HEK293 (cell line): ENCODE measurements around the gene MYZAP.

Source experiments
- CTCF ChIA-PET: fragments of 350-600 bp; formaldehyde crosslinking; extraction: SDS; loops from one replicate; lab custom pipeline; 2021; ENCODE audit warnings: antibody characterized with exemption; lab: Yijun Ruan, JAX
- POLR2A ChIA-PET: fragments of 300-600 bp; formaldehyde crosslinking; extraction: SDS; loops from one replicate; lab custom pipeline; 2020; ENCODE audit warnings: antibody characterized with exemption, inconsistent platforms; lab: Yijun Ruan, JAX
- H3K27ac ChIP-seq: fragments of 200-500 bp; sonication (Bioruptor generic); 2 replicates; pipeline ENCODE4 v1.5.1; 2014; ENCODE audit warnings: low read depth, low read length, control low read depth, inconsistent platforms; ENCODE audit errors: extremely low read depth
- H3K36me3 ChIP-seq, 2 experiments: fragments of 200-500 bp in 1 of 2; sonication (Bioruptor generic) in 1 of 2; 1 replicate in 1 of 2; 2 replicates in 1 of 2; pipeline ENCODE4 v1.5.1; 2014 to 2017; ENCODE audit warnings: inconsistent platforms in 2 of 2, low read length in 2 of 2; ENCODE audit not compliant: control insufficient read depth in 2 of 2, insufficient read depth in 1 of 2
- H3K4me1 ChIP-seq: fragments of 200-500 bp; sonication (Bioruptor generic); 2 replicates; pipeline ENCODE4 v1.5.1; 2014; ENCODE audit warnings: mild to moderate bottlenecking, low read length, inconsistent platforms; ENCODE audit not compliant: control insufficient read depth, insufficient read depth
- H3K4me3 ChIP-seq: 2 replicates; pipeline ENCODE4 v1.5.1; 2011; ENCODE audit warnings: low read depth, mild to moderate bottlenecking, control low read depth, low read length, moderate library complexity
- H3K9me3 ChIP-seq: fragments of 200-500 bp; sonication (Bioruptor generic); 2 replicates; pipeline ENCODE4 v1.5.1; 2014; ENCODE audit warnings: low read depth, low read length, inconsistent platforms; ENCODE audit not compliant: control insufficient read depth, insufficient read depth
- CTCF ChIP-seq: fragments of 450-650 bp; formaldehyde crosslinking; IDR thresholded peaks from 2 replicates; pipeline ENCODE4 v1.5.1; 2016; ENCODE audit warnings: missing biosample characterization, missing genetic modification characterization
- HOXD13 ChIP-seq: sonication (generic); formaldehyde crosslinking; IDR thresholded peaks from 2 replicates; pipeline ENCODE4 v1.8.0; 2022; ENCODE audit warnings: missing genetic modification reagents, borderline replicate concordance
- KLF7 ChIP-seq: fragments of 450-650 bp; formaldehyde crosslinking; IDR thresholded peaks from 2 replicates; pipeline ENCODE4 v1.5.1; 2016; ENCODE audit warnings: missing biosample characterization, missing genetic modification characterization, borderline replicate concordance
- PATZ1 ChIP-seq: fragments of 450-650 bp; formaldehyde crosslinking; IDR thresholded peaks from 2 replicates; pipeline ENCODE4 v1.5.1; 2016; ENCODE audit warnings: missing biosample characterization, missing genetic modification characterization
- REPIN1 ChIP-seq: fragments of 450-650 bp; formaldehyde crosslinking; IDR thresholded peaks from 2 replicates; pipeline ENCODE4 v1.5.1; 2017; ENCODE audit warnings: missing biosample characterization, missing genetic modification characterization, low read depth
- SP2 ChIP-seq: fragments of 450-650 bp; formaldehyde crosslinking; IDR thresholded peaks from 2 replicates; pipeline ENCODE4 v1.5.1; 2016; ENCODE audit warnings: missing biosample characterization, missing genetic modification characterization
- TRIM28 ChIP-seq: IDR thresholded peaks from 2 replicates; pipeline ENCODE4 v1.6.1; 2011; ENCODE audit warnings: low read length, control low read depth, borderline replicate concordance
- ZBTB11 ChIP-seq: fragments of 450-650 bp; formaldehyde crosslinking; conservative IDR thresholded peaks from 2 replicates; pipeline ENCODE4 v1.5.1; 2016; ENCODE audit warnings: low read depth, missing biosample characterization, missing genetic modification characterization
- ZBTB21 ChIP-seq: fragments of 450-650 bp; formaldehyde crosslinking; IDR thresholded peaks from 2 replicates; pipeline ENCODE4 v1.5.1; 2017; ENCODE audit warnings: missing biosample characterization, missing genetic modification characterization
- ZNF112 ChIP-seq: fragments of 450-650 bp; formaldehyde crosslinking; IDR thresholded peaks from 2 replicates; pipeline ENCODE4 v1.5.0; 2017; ENCODE audit warnings: missing biosample characterization, missing genetic modification characterization
- ZNF114 ChIP-seq: fragments of 450-650 bp; formaldehyde crosslinking; IDR thresholded peaks from 2 replicates; pipeline ENCODE4 v1.5.0; 2017; ENCODE audit warnings: missing biosample characterization, missing genetic modification characterization
- ZNF2 ChIP-seq: fragments of 450-650 bp; formaldehyde crosslinking; IDR thresholded peaks from 2 replicates; pipeline ENCODE4 v1.5.1; 2016; ENCODE audit warnings: missing biosample characterization, missing genetic modification characterization
- ZNF211 ChIP-seq: fragments of 450-650 bp; formaldehyde crosslinking; IDR thresholded peaks from 2 replicates; pipeline ENCODE4 v1.5.1; 2016; ENCODE audit warnings: low read depth, missing biosample characterization, missing genetic modification characterization
- ZNF354C ChIP-seq: fragments of 450-650 bp; formaldehyde crosslinking; IDR thresholded peaks from 2 replicates; pipeline ENCODE4 v1.5.1; 2016; ENCODE audit warnings: missing biosample characterization, missing genetic modification characterization, low read depth, borderline replicate concordance
- ZNF37A ChIP-seq: fragments of 450-650 bp; IDR thresholded peaks from 2 replicates; pipeline ENCODE4 v1.5.1; 2018; ENCODE audit warnings: missing biosample characterization, missing genetic modification characterization
- ZNF391 ChIP-seq: fragments of 450-650 bp; formaldehyde crosslinking; IDR thresholded peaks from 2 replicates; pipeline ENCODE4 v1.5.1; 2016; ENCODE audit warnings: low read depth, missing biosample characterization, missing genetic modification characterization, borderline replicate concordance
- ZNF404 ChIP-seq: fragments of 450-650 bp; formaldehyde crosslinking; IDR thresholded peaks from 2 replicates; pipeline ENCODE4 v1.5.1; 2017; ENCODE audit warnings: missing biosample characterization, missing genetic modification characterization
- ZNF558 ChIP-seq: fragments of 450-650 bp; formaldehyde crosslinking; IDR thresholded peaks from 2 replicates; pipeline ENCODE4 v1.5.1; 2016; ENCODE audit warnings: missing biosample characterization, missing genetic modification characterization
- ZNF639 ChIP-seq: fragments of 450-650 bp; formaldehyde crosslinking; IDR thresholded peaks from 2 replicates; pipeline ENCODE4 v1.5.1; 2016; ENCODE audit warnings: missing biosample characterization, missing genetic modification characterization
- ZNF654 ChIP-seq: fragments of 450-650 bp; formaldehyde crosslinking; IDR thresholded peaks from 2 replicates; pipeline ENCODE4 v1.5.1; 2016; ENCODE audit warnings: low read depth, missing biosample characterization, missing genetic modification characterization
- ZNF747 ChIP-seq: fragments of 450-650 bp; formaldehyde crosslinking; IDR thresholded peaks from 2 replicates; pipeline ENCODE4 v1.5.1; 2016; ENCODE audit warnings: missing biosample characterization, missing genetic modification characterization
- ZNF76 ChIP-seq: fragments of 450-650 bp; formaldehyde crosslinking; IDR thresholded peaks from 2 replicates; pipeline ENCODE4; 2016; ENCODE audit warnings: low read depth, missing biosample characterization, missing genetic modification characterization, borderline replicate concordance
- ZNF792 ChIP-seq: fragments of 450-650 bp; formaldehyde crosslinking; IDR thresholded peaks from 2 replicates; pipeline ENCODE4 v1.5.1; 2016; ENCODE audit warnings: missing biosample characterization, missing genetic modification characterization

The MYZAP gene

GRCh38 chr15:57732526-57733331 lies 141.0 kb downstream of the MYZAP start:
- ChIA-PET POLR2A (no interaction called here), CTCF (interaction anchor here (0.6 to 3.8 kb wide), 25 partner anchors 8 to 510 kb away, joined by 3 to 22 read pairs (median 4); no protein-coding TSS in a partner anchor)
- H3K4me3 ChIP-seq, result no peak overlapping the region
- H3K4me1 ChIP-seq, result no peaks in the 10 kb centered on the region
- H3K27ac ChIP-seq, result no peak overlapping the region
- TF ChIP-seq ZNF114 (tag by site-specific recombination), result no peak
- TF ChIP-seq TRIM28, result no peak
- TF ChIP-seq ZNF558 (tag by site-specific recombination), result no peak
- TF ChIP-seq ZNF2 (tag by site-specific recombination), result 0 out of 2 replicates have a peak, but pooled peaks have one; percentile 43
- TF ChIP-seq CTCF, result peak; percentile 19; the same call in 1 of the 2 replicates
- peak; percentile 31 for TF ChIP-seq ZNF654 (tag by site-specific recombination)
- no peak for TF ChIP-seq ZNF639
- H3K9me3 ChIP-seq, result no peaks in the 10 kb centered on the region
- H3K36me3 ChIP-seq, result no peaks in the 10 kb centered on the region

- Histone ChIP-seq H3K36me3 (no peaks in the 10 kb centered on the region), H3K4me1 (no peaks in the 10 kb centered on the region), H3K27ac (no peak overlapping the region), H3K9me3 (no peaks in the 10 kb centered on the region), H3K4me3 (no peak overlapping the region)
- ChIA-PET POLR2A (no interaction called here), CTCF (interaction anchor here (1.3 to 3.8 kb wide), 2 partner anchors 132 to 336 kb away, joined by 3 to 22 read pairs; no protein-coding TSS in a partner anchor)
- TF ChIP-seq ZNF404 (tag by site-specific recombination) (no peak), ZNF354C (tag by site-specific recombination) (no peak), ZBTB21 (tag by site-specific recombination) (no peak), ZNF747 (tag by site-specific recombination) (no peak), ZNF792 (tag by site-specific recombination) (no peak), ZNF211 (tag by site-specific recombination) (no peak), PATZ1 (tag by site-specific recombination) (no peak), ZNF391 (no peak), ZNF76 (tag by site-specific recombination) (no peak), SP2 (tag by site-specific recombination) (no peak), ZBTB11 (no peak), HOXD13 (CRISPR knock-in tag) (no peak), ZNF37A (tag by site-specific recombination) (no peak), ZNF112 (tag by site-specific recombination) (no peak), KLF7 (tag by site-specific recombination) (no peak), REPIN1 (no peak)
These were observed 143.2 kb downstream of the MYZAP start for GRCh38 chr15:57734860-57735259.
